Measurements from ENCODE around the gene SIGLEC1.

SIGLEC1 gene

DNA sequence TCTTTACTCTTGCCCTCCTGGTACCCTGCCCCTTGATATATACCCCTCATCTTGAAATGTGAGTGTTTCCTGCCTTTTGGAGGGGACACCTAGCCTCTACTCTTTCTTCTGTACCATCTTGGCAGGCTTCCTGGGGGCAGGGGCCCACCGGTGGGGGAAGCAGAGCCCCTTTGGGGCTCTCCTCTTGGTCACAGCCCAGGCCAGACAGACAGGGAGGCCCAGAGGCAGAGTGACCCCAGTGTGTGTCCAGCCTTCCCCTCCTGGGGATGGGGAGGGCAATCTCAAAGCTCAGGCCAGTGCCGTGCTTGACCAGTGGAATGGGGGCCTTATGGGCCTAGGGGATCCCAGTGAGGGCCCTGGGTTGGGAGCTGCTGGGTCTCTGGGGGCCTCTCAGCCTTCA, 34.2 kb downstream of the SIGLEC1 start:
- TF ChIP-seq, protein P1, sequence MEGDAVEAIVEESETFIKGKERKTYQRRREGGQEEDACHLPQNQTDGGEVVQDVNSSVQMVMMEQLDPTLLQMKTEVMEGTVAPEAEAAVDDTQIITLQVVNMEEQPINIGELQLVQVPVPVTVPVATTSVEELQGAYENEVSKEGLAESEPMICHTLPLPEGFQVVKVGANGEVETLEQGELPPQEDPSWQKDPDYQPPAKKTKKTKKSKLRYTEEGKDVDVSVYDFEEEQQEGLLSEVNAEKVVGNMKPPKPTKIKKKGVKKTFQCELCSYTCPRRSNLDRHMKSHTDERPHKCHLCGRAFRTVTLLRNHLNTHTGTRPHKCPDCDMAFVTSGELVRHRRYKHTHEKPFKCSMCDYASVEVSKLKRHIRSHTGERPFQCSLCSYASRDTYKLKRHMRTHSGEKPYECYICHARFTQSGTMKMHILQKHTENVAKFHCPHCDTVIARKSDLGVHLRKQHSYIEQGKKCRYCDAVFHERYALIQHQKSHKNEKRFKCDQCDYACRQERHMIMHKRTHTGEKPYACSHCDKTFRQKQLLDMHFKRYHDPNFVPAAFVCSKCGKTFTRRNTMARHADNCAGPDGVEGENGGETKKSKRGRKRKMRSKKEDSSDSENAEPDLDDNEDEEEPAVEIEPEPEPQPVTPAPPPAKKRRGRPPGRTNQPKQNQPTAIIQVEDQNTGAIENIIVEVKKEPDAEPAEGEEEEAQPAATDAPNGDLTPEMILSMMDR (IDR thresholded peaks at IDR 0.05; ENCODE audit: control insufficient read depth, insufficient read depth, low read depth, low read length, missing control alignments): no peak
- no peak for DNase-seq (ENCODE audit: low read depth)
- H3K4me3 ChIP-seq (ENCODE audit: control insufficient read depth, low read depth, low read length): no peak overlapping the region

DNA sequence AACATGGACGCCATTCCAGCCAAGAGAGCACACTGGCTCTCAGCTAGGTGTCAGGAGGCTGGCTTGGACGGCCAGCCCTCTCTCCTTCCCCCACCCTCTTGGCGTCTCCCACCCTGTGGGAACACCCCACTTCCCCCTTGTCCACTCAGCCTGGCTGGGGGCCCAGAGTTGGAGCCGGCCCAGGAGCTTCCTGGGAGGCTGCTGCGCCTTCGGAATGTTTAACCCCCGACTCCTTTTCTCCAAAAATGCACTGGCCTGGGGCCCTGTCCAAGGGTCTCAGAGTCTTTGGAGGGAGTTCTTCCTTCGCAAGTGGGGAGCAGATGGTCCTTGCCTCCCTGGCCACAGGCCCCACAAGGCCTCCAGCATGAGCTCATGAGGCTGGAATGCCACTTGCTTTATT, 34.7 kb downstream of the SIGLEC1 start:
- DNase-seq (ENCODE audit: low read depth): no peak
- TF ChIP-seq, protein P1 (IDR thresholded peaks at IDR 0.05; ENCODE audit: control insufficient read depth, insufficient read depth, low read depth, low read length, missing control alignments): no peak
- no peak overlapping the region for H3K4me3 ChIP-seq (ENCODE audit: control insufficient read depth, low read depth, low read length)

DNA sequence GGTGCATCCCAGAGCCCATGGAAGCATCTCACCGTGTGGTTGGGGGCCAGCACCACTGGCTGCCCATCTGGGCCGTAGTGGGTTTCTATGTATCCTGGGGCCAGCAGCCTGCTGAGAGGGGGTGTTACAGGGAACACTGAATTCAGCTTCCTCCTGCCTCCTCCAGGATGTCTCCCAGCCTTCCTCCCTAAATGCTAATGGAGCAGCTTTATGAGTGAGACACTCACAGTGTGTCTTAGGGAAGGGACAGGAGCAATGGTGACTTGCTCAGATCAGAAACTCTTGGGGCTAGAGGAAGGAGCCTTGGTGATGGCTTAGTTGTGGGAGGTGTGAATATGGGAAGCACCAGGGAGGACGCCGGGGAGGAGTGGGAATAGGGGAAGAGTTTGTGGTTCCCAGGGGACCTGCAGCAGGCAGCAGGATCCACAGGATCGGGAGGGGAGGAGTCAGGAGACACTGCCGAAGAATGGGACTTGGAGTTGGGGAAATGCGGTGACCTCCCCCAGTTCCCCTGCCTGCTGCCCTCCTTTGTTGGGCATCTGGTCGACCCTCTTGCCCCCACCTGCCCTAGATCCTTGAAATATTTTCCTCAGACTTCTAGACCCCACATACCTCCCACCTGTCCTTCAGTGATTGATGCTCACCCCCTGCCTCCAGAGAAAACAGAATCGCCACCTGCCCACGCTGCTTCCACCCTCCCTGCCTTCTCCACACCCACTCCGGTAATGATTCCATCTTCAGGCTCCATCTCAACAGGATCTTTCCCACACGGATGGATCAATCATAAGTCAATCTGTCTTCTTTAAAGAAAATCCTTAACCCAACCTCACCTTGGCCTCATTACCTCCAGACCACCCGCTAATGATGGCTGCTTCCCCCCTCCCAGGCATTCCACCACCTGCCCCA, 37.2 kb downstream of the SIGLEC1 start:
- DNase-seq (ENCODE audit: low read depth): no peak
- TF ChIP-seq, protein P1 (IDR thresholded peaks at IDR 0.05; ENCODE audit: control insufficient read depth, insufficient read depth, low read depth, low read length, missing control alignments): no peak
- no peak overlapping the region for H3K4me3 ChIP-seq (ENCODE audit: control insufficient read depth, low read depth, low read length)

DNA sequence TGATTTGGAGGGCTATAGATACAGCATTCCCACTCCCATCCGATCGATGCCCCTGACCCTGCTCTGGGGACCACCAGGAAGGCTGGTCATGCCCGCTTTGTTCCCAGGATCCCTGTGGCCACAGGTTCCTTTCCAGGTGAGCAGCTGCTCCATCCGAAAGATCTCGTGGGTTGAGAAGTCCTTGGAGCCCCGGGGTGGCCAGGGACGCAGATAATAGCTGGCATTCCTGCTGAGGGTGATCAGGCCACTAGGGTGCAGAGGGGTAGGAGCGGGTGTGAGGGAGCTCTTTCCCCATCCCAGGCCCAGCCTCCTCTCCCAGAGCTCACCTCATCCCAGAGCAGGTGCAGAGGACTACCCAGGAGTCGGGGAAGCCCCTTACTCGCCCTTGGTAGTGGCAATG, 38.0 kb downstream of the SIGLEC1 start:
- TF ChIP-seq, protein P1 (IDR thresholded peaks at IDR 0.05; ENCODE audit: control insufficient read depth, insufficient read depth, low read depth, low read length, missing control alignments): no peak
- DNase-seq (ENCODE audit: low read depth): no peak

DNA sequence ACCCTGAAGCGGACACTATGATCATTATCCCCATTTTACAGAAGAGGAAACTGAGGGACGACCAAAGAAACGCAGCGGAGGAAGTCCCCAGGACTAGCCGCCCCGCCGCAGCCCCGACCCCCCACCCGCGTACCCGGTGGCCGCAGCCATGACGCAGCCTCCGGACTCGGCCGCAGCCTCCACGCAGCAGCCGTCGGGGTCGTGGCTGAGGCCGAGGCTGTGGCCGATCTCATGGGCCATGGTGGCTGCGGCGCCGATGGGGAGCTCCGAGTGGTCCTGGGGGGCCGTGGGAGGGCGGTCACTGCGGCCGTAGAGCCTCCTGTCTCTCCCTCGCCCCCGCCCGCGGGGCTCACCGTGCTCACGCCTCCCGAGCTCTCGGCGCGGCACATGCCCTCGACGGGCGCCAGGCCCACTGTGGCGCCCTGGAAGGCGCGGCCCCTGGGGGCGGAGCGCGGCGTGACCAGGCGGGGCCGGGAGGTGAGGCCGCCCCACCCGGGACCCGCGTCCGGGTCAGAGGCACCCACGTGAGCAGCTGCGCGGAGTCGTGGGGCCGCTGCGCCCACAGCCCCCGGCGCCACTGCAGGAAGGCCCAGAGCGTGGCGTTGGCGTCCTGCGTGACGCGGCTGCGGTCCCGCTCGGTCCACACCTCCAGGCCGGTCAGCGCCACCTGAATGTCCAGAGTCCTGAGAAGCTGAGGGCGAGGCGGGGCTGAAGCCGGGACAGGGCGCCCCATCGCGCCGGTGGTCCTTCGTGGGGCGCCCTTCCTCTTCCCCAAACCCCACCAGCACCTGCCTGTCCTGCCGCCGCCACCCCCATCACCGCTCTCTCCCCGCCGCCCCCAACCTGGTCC, 39.0 kb downstream of the SIGLEC1 start:
- no peak for DNase-seq (ENCODE audit: low read depth)
- H3K4me3 ChIP-seq (ENCODE audit: control insufficient read depth, low read depth, low read length): no peak overlapping the region
- TF ChIP-seq, protein P1 (IDR thresholded peaks at IDR 0.05; ENCODE audit: control insufficient read depth, insufficient read depth, low read depth, low read length, missing control alignments): no peak

More for the DNA sequence above, 38.0 kb downstream of the SIGLEC1 start:
- H3K4me3 ChIP-seq (ENCODE audit: control insufficient read depth, low read depth, low read length): no peak overlapping the region

DNA sequence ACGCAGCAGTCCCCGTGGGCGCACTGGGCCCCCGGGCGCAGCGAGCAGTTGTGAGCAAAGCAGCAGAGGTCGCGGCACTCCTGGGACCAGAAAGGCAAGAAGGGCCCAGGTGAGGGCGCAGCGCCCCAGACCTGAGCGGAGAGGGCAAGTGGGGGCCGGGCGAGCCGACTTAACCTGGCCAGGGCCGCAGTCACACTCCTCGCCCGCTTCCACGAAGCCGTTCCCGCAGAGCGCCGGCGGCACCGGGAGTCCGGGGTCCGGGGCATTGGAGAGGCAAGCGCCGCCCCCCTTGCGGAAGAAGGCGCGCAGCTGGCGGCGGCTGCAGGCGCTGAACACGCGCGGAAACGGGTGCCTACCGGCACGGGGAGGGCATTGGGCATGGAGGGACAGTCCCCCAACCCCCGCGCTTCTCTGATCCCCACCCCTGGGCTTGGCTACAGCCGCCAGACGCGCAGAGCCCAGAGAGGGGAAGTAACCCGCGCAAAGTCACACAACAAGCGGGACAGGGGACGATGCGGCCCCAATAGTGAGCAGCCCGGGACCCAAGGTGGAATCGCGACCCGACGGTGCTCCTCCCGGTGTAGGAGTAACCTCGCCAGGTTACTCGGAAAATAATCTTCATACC, 39.7 kb downstream of the SIGLEC1 start:
- DNase-seq (ENCODE audit: low read depth): no peak
- TF ChIP-seq, protein P1 (IDR thresholded peaks at IDR 0.05; ENCODE audit: control insufficient read depth, insufficient read depth, low read depth, low read length, missing control alignments): no peak
- no peak overlapping the region for H3K4me3 ChIP-seq (ENCODE audit: control insufficient read depth, low read depth, low read length)

Data from AG09309 (cell line).